Astrocyte (in vitro differentiated cells and primary cell): ENCODE data around the gene EXD2. TPM values are rescaled to one million over a fixed set of nuclear protein-coding genes. Genes with fewer than 3 reads are reported as not detected.

Source experiments
- DNase-seq: peaks from one replicate; pipeline ENCODE4 v3.0.0-alpha.2; 2010; ENCODE audit warnings: low read depth
- FAIRE-seq: peaks from 2 replicates; lab custom pipeline; 2011; peaks lifted over from hg19 to GRCh38; lab: Jason Lieb, UNC
- H2AFZ ChIP-seq: 2 replicates; pipeline ENCODE4 v1.6.0; 2012; ENCODE audit warnings: low read depth, low read length, inconsistent platforms
- H3K27ac ChIP-seq: 2 replicates; pipeline ENCODE4 v1.5.1; 2011; ENCODE audit warnings: low read depth, low read length, inconsistent platforms
- H3K27me3 ChIP-seq: 2 replicates; pipeline ENCODE4 v1.6.0; 2011; ENCODE audit warnings: low read length, inconsistent platforms; ENCODE audit not compliant: insufficient read depth
- H3K36me3 ChIP-seq: 2 replicates; pipeline ENCODE4 v1.5.1; 2011; ENCODE audit warnings: low read length, inconsistent platforms; ENCODE audit not compliant: insufficient read depth
- H3K4me1 ChIP-seq: 2 replicates; pipeline ENCODE4 v1.5.1; 2011; ENCODE audit warnings: low read length, inconsistent platforms; ENCODE audit not compliant: insufficient read depth
- H3K4me2 ChIP-seq: 2 replicates; pipeline ENCODE4 v1.6.0; 2012; ENCODE audit warnings: low read length, inconsistent platforms
- H3K4me3 ChIP-seq: 2 replicates; pipeline ENCODE4 v1.5.1; 2011; ENCODE audit warnings: low read depth, mild to moderate bottlenecking, low read length, inconsistent platforms; ENCODE audit not compliant: insufficient read depth
- H3K79me2 ChIP-seq: 2 replicates; pipeline ENCODE4 v1.6.0; 2012; ENCODE audit warnings: mild to moderate bottlenecking, low read length, inconsistent platforms; ENCODE audit not compliant: insufficient read depth
- H3K9ac ChIP-seq: 2 replicates; pipeline ENCODE4 v1.6.0; 2012; ENCODE audit warnings: mild to moderate bottlenecking, low read length, inconsistent platforms
- H3K9me3 ChIP-seq: 2 replicates; pipeline ENCODE4 v1.5.1; 2012; ENCODE audit warnings: low read depth, mild to moderate bottlenecking, low read length, inconsistent platforms; ENCODE audit not compliant: insufficient read depth
- H4K20me1 ChIP-seq: 2 replicates; pipeline ENCODE4 v1.6.0; 2012; ENCODE audit warnings: low read length, inconsistent platforms; ENCODE audit not compliant: insufficient read depth
- H3K27ac Mint-ChIP-seq: one replicate; pipeline ENCODE4 v1.8.0; 2021; ENCODE audit warnings: mild to moderate bottlenecking, mixed read lengths; ENCODE audit not compliant: unreplicated experiment
- H3K27me3 Mint-ChIP-seq: one replicate; pipeline ENCODE4 v1.8.0; 2021; ENCODE audit warnings: low read depth, mixed read lengths; ENCODE audit not compliant: unreplicated experiment
- H3K36me3 Mint-ChIP-seq: one replicate; pipeline ENCODE4 v1.8.0; 2021; ENCODE audit warnings: low read depth, mixed read lengths; ENCODE audit not compliant: unreplicated experiment
- H3K4me1 Mint-ChIP-seq: one replicate; pipeline ENCODE4 v1.8.0; 2021; ENCODE audit warnings: low read depth, mixed read lengths; ENCODE audit not compliant: unreplicated experiment
- H3K4me3 Mint-ChIP-seq: one replicate; pipeline ENCODE4 v1.8.0; 2021; ENCODE audit warnings: mild to moderate bottlenecking, moderate library complexity, mixed read lengths; ENCODE audit not compliant: unreplicated experiment
- H3K9me3 Mint-ChIP-seq: one replicate; pipeline ENCODE4 v1.8.0; 2021; ENCODE audit warnings: mild to moderate bottlenecking, mixed read lengths; ENCODE audit not compliant: unreplicated experiment
- EZH2 ChIP-seq: IDR thresholded peaks from 2 replicates; pipeline ENCODE4 v1.6.1; 2012; ENCODE audit warnings: mild to moderate bottlenecking, low read length, inconsistent platforms; ENCODE audit not compliant: insufficient read depth
- total RNA-seq: library from RNA; stranded (reverse); gene quantifications from 2 replicates; pipeline ENCODE4 v1.2.1, GENCODE V29; 2021
- TF ChIP-seq, protein P1 (sequence below): IDR thresholded peaks from 2 replicates; pipeline ENCODE4 v1.5.1; 2011; ENCODE audit warnings: low read depth, mild to moderate bottlenecking, inconsistent platforms, low read length, moderate library complexity; ENCODE audit not compliant: insufficient read depth

The EXD2 gene
- total RNA-seq, 1 donor from 2014 or later = 30.7 TPM

GRCh38 chr14:69170839-69171238 lies 20.5 kb upstream of the EXD2 start:
- Histone ChIP-seq H3K4me3 (no peak overlapping the region), H3K27me3 (no peaks in the 10 kb centered on the region), H3K9me3 (no peaks in the 10 kb centered on the region), H2AFZ (no peak overlapping the region), H3K27ac (no peak overlapping the region), H3K4me2 (no peak overlapping the region), H3K9ac (no peak overlapping the region), H4K20me1 (no peaks in the 10 kb centered on the region), H3K36me3 (no peaks in the 10 kb centered on the region), H3K4me1 (no peaks in the 10 kb centered on the region), H3K79me2 (no peaks in the 10 kb centered on the region)
- DNase-seq = no peak
- peaks cover 9% of the 10 kb centered on the region for H3K27me3 Mint-ChIP-seq
- no peaks in the 10 kb centered on the region for H3K9me3 Mint-ChIP-seq
- H3K4me3 Mint-ChIP-seq = no peak overlapping the region
- H3K36me3 Mint-ChIP-seq = no peaks in the 10 kb centered on the region
- H3K4me1 Mint-ChIP-seq = peaks cover 1% of the 10 kb centered on the region
- no peak for FAIRE-seq
- TF ChIP-seq, protein P1, sequence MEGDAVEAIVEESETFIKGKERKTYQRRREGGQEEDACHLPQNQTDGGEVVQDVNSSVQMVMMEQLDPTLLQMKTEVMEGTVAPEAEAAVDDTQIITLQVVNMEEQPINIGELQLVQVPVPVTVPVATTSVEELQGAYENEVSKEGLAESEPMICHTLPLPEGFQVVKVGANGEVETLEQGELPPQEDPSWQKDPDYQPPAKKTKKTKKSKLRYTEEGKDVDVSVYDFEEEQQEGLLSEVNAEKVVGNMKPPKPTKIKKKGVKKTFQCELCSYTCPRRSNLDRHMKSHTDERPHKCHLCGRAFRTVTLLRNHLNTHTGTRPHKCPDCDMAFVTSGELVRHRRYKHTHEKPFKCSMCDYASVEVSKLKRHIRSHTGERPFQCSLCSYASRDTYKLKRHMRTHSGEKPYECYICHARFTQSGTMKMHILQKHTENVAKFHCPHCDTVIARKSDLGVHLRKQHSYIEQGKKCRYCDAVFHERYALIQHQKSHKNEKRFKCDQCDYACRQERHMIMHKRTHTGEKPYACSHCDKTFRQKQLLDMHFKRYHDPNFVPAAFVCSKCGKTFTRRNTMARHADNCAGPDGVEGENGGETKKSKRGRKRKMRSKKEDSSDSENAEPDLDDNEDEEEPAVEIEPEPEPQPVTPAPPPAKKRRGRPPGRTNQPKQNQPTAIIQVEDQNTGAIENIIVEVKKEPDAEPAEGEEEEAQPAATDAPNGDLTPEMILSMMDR = no peak
- no peak for TF ChIP-seq EZH2
- no peak overlapping the region for H3K27ac Mint-ChIP-seq

DNA sequence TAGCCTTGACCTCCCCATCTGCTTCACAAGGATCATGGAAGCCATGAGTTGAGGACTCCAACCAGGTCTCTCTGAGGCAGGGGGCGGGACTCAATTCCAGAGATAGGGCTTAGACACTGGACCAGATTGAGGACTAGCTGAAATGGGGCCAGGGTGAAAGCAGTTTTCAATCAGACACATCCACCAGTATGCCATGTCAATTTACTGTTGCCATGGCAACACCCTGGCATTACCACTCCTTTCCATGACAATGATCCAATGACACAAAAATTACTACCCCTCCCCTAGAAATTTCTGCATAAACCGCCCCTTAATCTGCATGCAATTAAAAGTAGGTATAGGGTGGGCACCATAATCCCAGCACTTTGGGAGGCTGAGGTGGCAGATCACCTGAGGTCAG lies 19.7 kb upstream of the EXD2 start:
- no peaks in the 10 kb centered on the region for H4K20me1 ChIP-seq
- no peak overlapping the region for H3K4me2 ChIP-seq
- Mint-ChIP-seq H3K27ac (no peak overlapping the region), H3K36me3 (no peaks in the 10 kb centered on the region), H3K9me3 (no peaks in the 10 kb centered on the region), H3K4me3 (no peak overlapping the region), H3K27me3 (peaks cover 8% of the 10 kb centered on the region), H3K4me1 (peaks cover 1% of the 10 kb centered on the region)
- no peaks in the 10 kb centered on the region for H3K36me3 ChIP-seq
- no peaks in the 10 kb centered on the region for H3K27me3 ChIP-seq
- H3K4me3 ChIP-seq = no peak overlapping the region
- H3K9me3 ChIP-seq = no peaks in the 10 kb centered on the region
- no peaks in the 10 kb centered on the region for H3K4me1 ChIP-seq
- DNase-seq (no peak), FAIRE-seq (no peak)
- H3K9ac ChIP-seq = no peak overlapping the region
- no peak overlapping the region for H2AFZ ChIP-seq
- no peak overlapping the region for H3K27ac ChIP-seq
- H3K79me2 ChIP-seq = no peaks in the 10 kb centered on the region
- no peak for TF ChIP-seq EZH2
- TF ChIP-seq, protein P1 = no peak

DNA sequence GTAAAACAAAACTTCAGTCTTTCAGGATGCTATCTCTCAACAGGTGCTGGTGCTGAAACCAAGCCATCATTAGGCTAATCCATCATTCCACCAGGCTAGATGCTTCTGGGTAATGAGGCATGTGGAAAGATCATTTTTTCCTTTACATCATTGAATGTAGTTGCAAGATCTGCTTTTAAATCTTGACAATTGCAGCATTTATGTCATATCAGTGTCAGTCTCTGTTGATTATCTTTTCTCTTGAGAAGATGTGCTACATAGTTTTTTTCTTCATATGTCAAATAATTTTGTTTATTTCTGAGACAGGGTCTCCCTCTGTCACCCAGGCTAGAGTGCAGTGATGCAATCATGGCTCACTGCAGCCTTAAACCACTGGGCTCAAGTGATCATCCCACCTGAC lies 16.2 kb upstream of the EXD2 start:
- Histone ChIP-seq H3K27ac (no peak overlapping the region), H3K27me3 (no peaks in the 10 kb centered on the region), H3K36me3 (no peaks in the 10 kb centered on the region), H2AFZ (no peak overlapping the region), H3K4me1 (no peaks in the 10 kb centered on the region), H3K4me3 (no peak overlapping the region), H3K4me2 (no peak overlapping the region), H3K79me2 (no peaks in the 10 kb centered on the region), H4K20me1 (no peaks in the 10 kb centered on the region), H3K9me3 (no peaks in the 10 kb centered on the region), H3K9ac (no peak overlapping the region)
- TF ChIP-seq EZH2 = no peak
- no peak for FAIRE-seq
- Mint-ChIP-seq H3K27ac (no peak overlapping the region), H3K9me3 (no peaks in the 10 kb centered on the region), H3K4me3 (no peak overlapping the region), H3K27me3 (peaks cover 7% of the 10 kb centered on the region), H3K4me1 (peaks cover 1% of the 10 kb centered on the region), H3K36me3 (no peaks in the 10 kb centered on the region)
- no peak for DNase-seq
